Neural cell (in vitro differentiated cells): ENCODE measurements around the gene C16orf90. TPM values are rescaled to one million over a fixed set of nuclear protein-coding genes. Genes with fewer than 3 reads are reported as not detected.

Source experiments
- H2AFZ ChIP-seq: fragments of 200-600, 300-800 bp; sonication (generic), shearing (Covaris generic); 2 replicates; pipeline ENCODE4 v1.6.0; 2014; ENCODE audit warnings: low read depth, mild to moderate bottlenecking, antibody characterized with exemption, low read length, moderate library complexity
- H3F3A ChIP-seq: fragments of 200-600 bp; shearing (Covaris generic); 2 replicates; pipeline ENCODE4 v1.6.1; 2016; ENCODE audit warnings: mild to moderate bottlenecking, moderate library complexity, mixed read lengths, antibody characterized with exemption, low read length; ENCODE audit not compliant: insufficient read depth, poor library complexity, severe bottlenecking
- H3K27ac ChIP-seq: fragments of 200-600, 300-800 bp; sonication (generic), shearing (Covaris generic); 2 replicates; pipeline ENCODE4 v1.5.1; 2014; ENCODE audit warnings: mild to moderate bottlenecking, low read length, moderate library complexity
- H3K27me3 ChIP-seq: fragments of 300-800, 200-600 bp; sonication (generic), shearing (Covaris generic); 2 replicates; pipeline ENCODE4 v1.6.0; 2014; ENCODE audit warnings: mild to moderate bottlenecking, low read depth, low read length, moderate library complexity; ENCODE audit not compliant: insufficient read depth
- H3K36me3 ChIP-seq: fragments of 300-800, 200-600 bp; sonication (generic), shearing (Covaris generic); 2 replicates; pipeline ENCODE4 v1.5.1; 2014; ENCODE audit warnings: mild to moderate bottlenecking, antibody characterized with exemption, low read length, moderate library complexity; ENCODE audit not compliant: insufficient read depth
- H3K4me2 ChIP-seq: fragments of 300-800, 200-600 bp; sonication (generic), shearing (Covaris generic); 2 replicates; pipeline ENCODE4 v1.6.0; 2014; ENCODE audit warnings: mild to moderate bottlenecking, low read length
- H3K4me3 ChIP-seq: fragments of 300-800, 200-600 bp; sonication (generic), shearing (Covaris generic); 2 replicates; pipeline ENCODE4 v1.5.1; 2014; ENCODE audit warnings: mild to moderate bottlenecking, low read length, moderate library complexity
- H3K79me2 ChIP-seq: fragments of 200-600 bp; shearing (Covaris generic); replicated peaks from 2 replicates; pipeline ENCODE4 v1.6.0; 2014; ENCODE audit warnings: mild to moderate bottlenecking, low read length, moderate library complexity; ENCODE audit not compliant: insufficient read depth
- H3K9ac ChIP-seq: fragments of 300-800, 200-600 bp; sonication (generic), shearing (Covaris generic); 2 replicates; pipeline ENCODE4 v1.6.1; 2016; ENCODE audit warnings: mild to moderate bottlenecking, low read length, mixed read lengths
- H3K9me2 ChIP-seq: fragments of 200-600 bp; shearing (Covaris generic); 2 replicates; pipeline ENCODE4 v1.6.1; 2016; ENCODE audit warnings: mild to moderate bottlenecking, low read length, mixed read lengths; ENCODE audit not compliant: insufficient read depth
- H3K9me3 ChIP-seq: fragments of 200-600, 300-800 bp; sonication (generic), shearing (Covaris generic); 2 replicates; pipeline ENCODE4 v1.6.1; 2016; ENCODE audit warnings: mild to moderate bottlenecking, mixed run types, low read length, moderate library complexity, mixed read lengths
- H4K20me1 ChIP-seq: fragments of 200-600 bp; shearing (Covaris generic); 2 replicates; pipeline ENCODE4 v1.6.1; 2016; ENCODE audit warnings: mild to moderate bottlenecking, mixed run types; ENCODE audit not compliant: insufficient read depth
- EP300 ChIP-seq: fragments of 450-650 bp; conservative IDR thresholded peaks from 2 replicates; pipeline ENCODE4 v1.6.1; 2014; ENCODE audit warnings: antibody characterized with exemption, mild to moderate bottlenecking, moderate library complexity; ENCODE audit not compliant: poor library complexity, severe bottlenecking
- EZH2 ChIP-seq: fragments of 200-600, 300-800 bp; shearing (Covaris generic), sonication (generic); IDR thresholded peaks from 2 replicates; pipeline ENCODE4 v1.6.1; 2014; ENCODE audit warnings: antibody characterized with exemption, low read length, borderline replicate concordance, mild to moderate bottlenecking; ENCODE audit not compliant: insufficient read depth, poor library complexity, severe bottlenecking
- MXI1 ChIP-seq: fragments of 450-650 bp; conservative IDR thresholded peaks from 2 replicates; pipeline ENCODE4 v1.6.1; 2014; ENCODE audit warnings: antibody characterized with exemption, mild to moderate bottlenecking; ENCODE audit not compliant: poor library complexity, severe bottlenecking
- POLR2AphosphoS5 ChIP-seq: IDR thresholded peaks from 2 replicates; pipeline ENCODE4 v1.6.1; 2012
- RAD21 ChIP-seq: fragments of 450-650 bp; conservative IDR thresholded peaks from 2 replicates; pipeline ENCODE4 v1.6.1; 2014; ENCODE audit warnings: antibody characterized with exemption, mild to moderate bottlenecking, moderate library complexity
- SMC3 ChIP-seq: fragments of 450-650 bp; conservative IDR thresholded peaks from 2 replicates; pipeline ENCODE4 v1.6.1; 2014; ENCODE audit warnings: antibody characterized with exemption, mild to moderate bottlenecking, moderate library complexity; ENCODE audit not compliant: poor library complexity
- TAF1 ChIP-seq: IDR thresholded peaks from 2 replicates; pipeline ENCODE4 v1.6.1; 2012; ENCODE audit warnings: low read depth
- polyA plus RNA-seq: library from polyadenylated mRNA; depleted of rRNA; stranded (reverse); fragments of >200 nt; gene quantifications from 2 replicates; pipeline ENCODE4 v1.2.3, GENCODE V29; 2014
- TF ChIP-seq, protein P1 (sequence below): IDR thresholded peaks from 2 replicates; pipeline ENCODE4 v1.6.1; 2012; ENCODE audit warnings: borderline replicate concordance
- TF ChIP-seq, protein P2 (sequence below): fragments of 450-650 bp; IDR thresholded peaks from 2 replicates; pipeline ENCODE4 v1.5.1; 2014; ENCODE audit warnings: antibody characterized with exemption, mild to moderate bottlenecking, moderate library complexity; ENCODE audit not compliant: poor library complexity, severe bottlenecking

C16orf90 gene
- polyA plus RNA-seq, 1 donor from 2014 or later = not detected

DNA sequence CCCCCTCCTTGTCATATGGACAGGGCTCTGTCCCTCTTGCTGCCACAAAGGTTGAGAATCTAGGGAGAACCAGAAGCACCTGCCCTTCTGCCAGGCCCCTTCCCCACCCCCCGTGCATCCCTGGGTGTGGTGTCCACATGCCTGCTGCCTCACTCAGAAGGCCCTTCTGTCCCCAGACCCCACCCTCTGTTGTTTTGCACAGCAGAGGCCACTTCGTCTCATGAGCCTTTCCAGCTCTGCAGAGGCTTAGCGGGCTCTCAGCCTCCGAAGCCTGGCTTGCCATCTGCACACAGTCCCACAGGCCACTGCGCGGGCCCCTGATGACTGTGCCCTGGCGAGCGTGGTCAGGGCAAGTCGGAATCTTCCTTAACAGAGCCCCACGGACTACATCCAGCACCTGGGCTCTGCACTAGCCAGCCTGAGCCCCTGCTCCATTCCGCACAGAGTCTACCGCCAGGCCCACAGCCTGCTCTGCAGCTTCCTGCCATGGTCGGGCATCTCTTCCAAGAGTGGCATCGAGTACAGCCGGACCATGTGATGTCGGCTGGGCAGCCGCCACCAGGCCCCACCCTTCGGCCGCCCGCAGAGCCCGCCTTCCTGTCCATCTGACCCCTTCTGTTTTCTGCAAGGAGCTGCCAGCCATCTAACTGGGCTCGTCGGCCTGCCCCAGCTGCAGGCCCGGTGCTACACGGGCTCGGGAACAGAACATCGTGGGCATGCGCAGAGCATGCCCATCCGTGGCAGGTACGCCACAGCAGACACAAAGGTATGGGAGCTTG is 10.8 kb downstream of the C16orf90 start:
- Histone ChIP-seq H3F3A (no peaks in the 10 kb centered on the region), H3K9me2 (no peaks in the 10 kb centered on the region), H3K27me3 (no peaks in the 10 kb centered on the region), H4K20me1 (no peaks in the 10 kb centered on the region), H2AFZ (no peak overlapping the region), H3K9ac (no peak overlapping the region), H3K4me2 (no peak overlapping the region), H3K36me3 (no peaks in the 10 kb centered on the region), H3K4me3 (no peak overlapping the region), H3K9me3 (no peaks in the 10 kb centered on the region), H3K79me2 (no peaks in the 10 kb centered on the region), H3K27ac (no peak overlapping the region)
- TF ChIP-seq, protein P1, sequence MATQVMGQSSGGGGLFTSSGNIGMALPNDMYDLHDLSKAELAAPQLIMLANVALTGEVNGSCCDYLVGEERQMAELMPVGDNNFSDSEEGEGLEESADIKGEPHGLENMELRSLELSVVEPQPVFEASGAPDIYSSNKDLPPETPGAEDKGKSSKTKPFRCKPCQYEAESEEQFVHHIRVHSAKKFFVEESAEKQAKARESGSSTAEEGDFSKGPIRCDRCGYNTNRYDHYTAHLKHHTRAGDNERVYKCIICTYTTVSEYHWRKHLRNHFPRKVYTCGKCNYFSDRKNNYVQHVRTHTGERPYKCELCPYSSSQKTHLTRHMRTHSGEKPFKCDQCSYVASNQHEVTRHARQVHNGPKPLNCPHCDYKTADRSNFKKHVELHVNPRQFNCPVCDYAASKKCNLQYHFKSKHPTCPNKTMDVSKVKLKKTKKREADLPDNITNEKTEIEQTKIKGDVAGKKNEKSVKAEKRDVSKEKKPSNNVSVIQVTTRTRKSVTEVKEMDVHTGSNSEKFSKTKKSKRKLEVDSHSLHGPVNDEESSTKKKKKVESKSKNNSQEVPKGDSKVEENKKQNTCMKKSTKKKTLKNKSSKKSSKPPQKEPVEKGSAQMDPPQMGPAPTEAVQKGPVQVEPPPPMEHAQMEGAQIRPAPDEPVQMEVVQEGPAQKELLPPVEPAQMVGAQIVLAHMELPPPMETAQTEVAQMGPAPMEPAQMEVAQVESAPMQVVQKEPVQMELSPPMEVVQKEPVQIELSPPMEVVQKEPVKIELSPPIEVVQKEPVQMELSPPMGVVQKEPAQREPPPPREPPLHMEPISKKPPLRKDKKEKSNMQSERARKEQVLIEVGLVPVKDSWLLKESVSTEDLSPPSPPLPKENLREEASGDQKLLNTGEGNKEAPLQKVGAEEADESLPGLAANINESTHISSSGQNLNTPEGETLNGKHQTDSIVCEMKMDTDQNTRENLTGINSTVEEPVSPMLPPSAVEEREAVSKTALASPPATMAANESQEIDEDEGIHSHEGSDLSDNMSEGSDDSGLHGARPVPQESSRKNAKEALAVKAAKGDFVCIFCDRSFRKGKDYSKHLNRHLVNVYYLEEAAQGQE = no peak
- TF ChIP-seq, protein P2, sequence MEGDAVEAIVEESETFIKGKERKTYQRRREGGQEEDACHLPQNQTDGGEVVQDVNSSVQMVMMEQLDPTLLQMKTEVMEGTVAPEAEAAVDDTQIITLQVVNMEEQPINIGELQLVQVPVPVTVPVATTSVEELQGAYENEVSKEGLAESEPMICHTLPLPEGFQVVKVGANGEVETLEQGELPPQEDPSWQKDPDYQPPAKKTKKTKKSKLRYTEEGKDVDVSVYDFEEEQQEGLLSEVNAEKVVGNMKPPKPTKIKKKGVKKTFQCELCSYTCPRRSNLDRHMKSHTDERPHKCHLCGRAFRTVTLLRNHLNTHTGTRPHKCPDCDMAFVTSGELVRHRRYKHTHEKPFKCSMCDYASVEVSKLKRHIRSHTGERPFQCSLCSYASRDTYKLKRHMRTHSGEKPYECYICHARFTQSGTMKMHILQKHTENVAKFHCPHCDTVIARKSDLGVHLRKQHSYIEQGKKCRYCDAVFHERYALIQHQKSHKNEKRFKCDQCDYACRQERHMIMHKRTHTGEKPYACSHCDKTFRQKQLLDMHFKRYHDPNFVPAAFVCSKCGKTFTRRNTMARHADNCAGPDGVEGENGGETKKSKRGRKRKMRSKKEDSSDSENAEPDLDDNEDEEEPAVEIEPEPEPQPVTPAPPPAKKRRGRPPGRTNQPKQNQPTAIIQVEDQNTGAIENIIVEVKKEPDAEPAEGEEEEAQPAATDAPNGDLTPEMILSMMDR = no peak
- TF ChIP-seq RAD21 (no peak), TAF1 (no peak), MXI1 (no peak), POLR2AphosphoS5 (no peak), EZH2 (no peak), EP300 (no peak), SMC3 (no peak)

DNA sequence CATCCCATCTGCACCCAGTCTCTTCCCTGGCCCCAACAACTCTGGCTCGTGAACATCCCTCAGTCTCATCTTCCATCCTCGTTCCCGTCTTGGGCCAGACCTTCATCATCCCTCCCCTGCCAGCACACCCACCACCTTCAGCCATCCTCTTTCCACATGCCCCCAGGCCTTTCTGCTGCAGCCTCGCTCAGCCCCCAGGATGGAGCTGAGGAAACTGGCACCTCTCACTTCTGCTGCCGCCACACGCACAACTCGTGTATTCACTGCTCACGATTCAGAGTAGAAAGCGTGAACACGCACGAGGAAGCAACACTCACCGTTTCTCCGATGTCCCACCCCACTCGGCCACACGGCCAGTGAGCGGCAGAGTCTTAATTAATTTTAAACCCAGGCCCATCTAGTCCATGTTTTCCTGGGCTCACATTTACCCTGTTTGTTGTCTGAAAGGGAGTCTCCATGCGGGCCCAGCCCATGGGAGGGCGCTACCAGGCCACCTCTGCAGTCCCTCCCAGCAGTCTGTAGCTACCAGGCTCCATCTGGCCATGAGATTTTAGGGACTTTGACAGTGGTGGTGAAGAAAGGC is 12.5 kb downstream of the C16orf90 start:
- Histone ChIP-seq H3K36me3 (no peaks in the 10 kb centered on the region), H3K27me3 (no peaks in the 10 kb centered on the region), H3K27ac (no peak overlapping the region), H3K4me2 (no peak overlapping the region), H3K4me3 (no peak overlapping the region), H3F3A (no peaks in the 10 kb centered on the region), H3K79me2 (no peaks in the 10 kb centered on the region), H2AFZ (no peak overlapping the region), H4K20me1 (no peaks in the 10 kb centered on the region), H3K9me3 (no peaks in the 10 kb centered on the region), H3K9ac (no peak overlapping the region), H3K9me2 (no peaks in the 10 kb centered on the region)
- no peak for TF ChIP-seq RAD21
- no peak for TF ChIP-seq MXI1
